ENCODE measurements around the gene MAP1LC3A. TPM values are rescaled to one million over a fixed set of nuclear protein-coding genes. Genes with fewer than 3 reads are reported as not detected.
A peak's percentile ranks its signal among the peaks of the same experiment; 100 is the strongest.

MAP1LC3A gene
- total RNA-seq, 1 donor from 2014 or later: 83.9 TPM

DNA sequence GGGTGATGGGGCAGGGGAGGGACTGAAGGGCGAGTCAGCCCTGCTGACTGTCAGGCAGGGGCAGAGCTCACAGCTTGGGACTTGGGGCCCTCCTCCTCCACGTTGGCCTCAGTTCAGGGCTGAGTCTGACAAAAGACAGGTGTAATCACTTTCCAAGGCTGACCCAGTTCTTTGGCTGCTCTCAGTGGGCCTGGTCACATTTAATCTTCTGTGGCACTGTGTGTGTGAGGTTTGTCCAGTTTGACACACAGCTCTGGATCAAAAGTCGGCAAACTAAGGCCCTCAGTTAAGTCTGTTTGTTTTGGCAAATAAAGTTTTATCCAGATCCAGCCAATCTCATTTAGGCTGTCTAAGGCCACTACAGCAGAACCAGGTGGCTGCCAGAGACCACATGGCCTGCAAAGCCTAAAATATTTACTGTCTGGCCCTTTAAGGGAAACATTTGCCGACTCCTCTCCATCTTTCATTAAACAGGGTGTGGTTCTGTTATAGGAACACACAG lies 5.1 kb upstream of the MAP1LC3A start:
- no peak overlapping the region for H3K27ac Mint-ChIP-seq
- DNase-seq (ENCODE audit: extremely low spot score, unreplicated experiment): no peak
- H3K4me1 Mint-ChIP-seq (ENCODE audit: unreplicated experiment): peaks cover 26% of the 10 kb centered on the region
- no peak overlapping the region for H3K4me3 Mint-ChIP-seq
- no peak for TF ChIP-seq CTCF (conservative IDR thresholded peaks at IDR 0.05)
- peaks cover 5% of the 10 kb centered on the region for H3K9me3 Mint-ChIP-seq
- H3K36me3 Mint-ChIP-seq: peaks cover 6% of the 10 kb centered on the region
- no peaks in the 10 kb centered on the region for H3K27me3 Mint-ChIP-seq

- Mint-ChIP-seq H3K27ac (peak overlapping the region; percentile 88), H3K4me1 (ENCODE audit: unreplicated experiment) (peaks cover 18% of the 10 kb centered on the region), H3K36me3 (peaks cover 11% of the 10 kb centered on the region), H3K4me3 (peak overlapping the region; percentile 88), H3K9me3 (no peaks in the 10 kb centered on the region), H3K27me3 (no peaks in the 10 kb centered on the region)
- TF ChIP-seq CTCF (conservative IDR thresholded peaks at IDR 0.05): no peak
- DNase-seq (ENCODE audit: extremely low spot score, unreplicated experiment): no peak
Measured at GRCh38 chr20:34557936-34558319, 590 bp upstream of the MAP1LC3A start.

DNA sequence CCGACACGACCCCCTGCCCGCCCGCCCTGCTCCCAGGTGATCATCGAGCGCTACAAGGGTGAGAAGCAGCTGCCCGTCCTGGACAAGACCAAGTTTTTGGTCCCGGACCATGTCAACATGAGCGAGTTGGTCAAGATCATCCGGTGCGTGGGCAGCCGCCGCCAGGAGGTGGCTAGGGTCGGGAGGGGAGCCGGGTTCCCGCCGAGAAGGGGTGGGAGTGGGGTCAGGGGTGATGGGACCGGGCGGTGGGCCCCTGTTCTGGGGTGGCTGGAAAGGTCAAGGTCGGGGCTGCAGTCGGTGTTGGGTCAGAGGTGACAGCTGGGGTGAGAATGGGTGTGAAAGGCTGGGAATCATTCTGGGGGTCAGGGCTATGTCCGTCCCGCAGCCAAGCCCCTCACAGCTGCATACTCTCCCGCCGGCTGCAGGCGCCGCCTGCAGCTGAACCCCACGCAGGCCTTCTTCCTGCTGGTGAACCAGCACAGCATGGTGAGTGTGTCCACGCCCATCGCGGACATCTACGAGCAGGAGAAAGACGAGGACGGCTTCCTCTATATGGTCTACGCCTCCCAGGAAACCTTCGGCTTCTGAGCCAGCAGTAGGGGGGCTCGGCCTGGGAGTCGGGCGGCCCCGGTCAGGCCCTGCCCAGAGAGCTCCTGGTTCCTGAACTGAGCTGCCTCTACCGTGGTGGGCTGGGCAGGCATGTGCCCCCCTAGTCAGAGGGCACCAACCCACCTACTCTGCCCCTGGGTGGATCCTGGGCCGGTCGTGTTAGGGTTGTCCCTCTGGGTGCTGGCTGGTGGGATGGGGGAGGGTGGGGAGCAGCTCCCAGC lies 1.0 kb downstream of the MAP1LC3A start:
- peak; percentile 32 for TF ChIP-seq CTCF (conservative IDR thresholded peaks at IDR 0.05)
- Mint-ChIP-seq H3K9me3 (no peaks in the 10 kb centered on the region), H3K4me3 (peak overlapping the region; percentile 83), H3K4me1 (ENCODE audit: unreplicated experiment) (peaks cover 12% of the 10 kb centered on the region), H3K27me3 (no peaks in the 10 kb centered on the region), H3K36me3 (peaks cover 11% of the 10 kb centered on the region), H3K27ac (peak overlapping the region; percentile 90)
- no peak for DNase-seq (ENCODE audit: extremely low spot score, unreplicated experiment)

GRCh38 chr20:34560141-34560523 lies 1.6 kb downstream of the MAP1LC3A start:
- Mint-ChIP-seq H3K4me1 (ENCODE audit: unreplicated experiment) (peaks cover 12% of the 10 kb centered on the region), H3K27ac (peak overlapping the region; percentile 94), H3K9me3 (no peaks in the 10 kb centered on the region), H3K36me3 (peaks cover 11% of the 10 kb centered on the region), H3K27me3 (no peaks in the 10 kb centered on the region), H3K4me3 (peak overlapping the region; percentile 85)
- no peak for TF ChIP-seq CTCF (conservative IDR thresholded peaks at IDR 0.05)
- DNase-seq (ENCODE audit: extremely low spot score, unreplicated experiment): no peak

DNA sequence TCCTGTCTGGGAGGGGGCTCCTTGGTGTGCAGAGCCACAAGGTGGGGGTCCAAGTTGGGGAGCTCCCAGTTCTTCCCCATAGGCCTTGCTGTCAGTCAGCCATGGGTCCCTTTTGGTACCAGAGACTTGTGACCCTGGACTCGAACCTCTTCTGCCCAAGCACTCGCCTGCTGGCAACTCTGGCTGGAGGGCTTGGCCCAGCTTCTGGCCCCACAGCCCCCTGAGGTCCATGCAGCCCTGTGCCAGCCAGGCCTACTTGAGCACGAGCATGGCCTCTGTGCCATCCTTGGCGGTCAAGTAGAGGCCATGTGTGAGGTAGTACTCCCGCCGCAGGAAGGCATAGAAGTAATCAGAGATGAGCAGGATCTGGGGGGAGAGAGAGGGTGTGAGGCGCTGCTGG lies 2.1 kb downstream of the MAP1LC3A start:
- Mint-ChIP-seq H3K27ac (peak overlapping the region; percentile 94), H3K27me3 (no peaks in the 10 kb centered on the region), H3K4me1 (ENCODE audit: unreplicated experiment) (peaks cover 14% of the 10 kb centered on the region), H3K9me3 (no peaks in the 10 kb centered on the region), H3K4me3 (no peak overlapping the region), H3K36me3 (peaks cover 11% of the 10 kb centered on the region)
- no peak for DNase-seq (ENCODE audit: extremely low spot score, unreplicated experiment)
- TF ChIP-seq CTCF (conservative IDR thresholded peaks at IDR 0.05): no peak

All from type B pancreatic cell (in vitro differentiated cells).